Loucy (cell line): ENCODE measurements around the gene KIF26A.

Experiments used
- H2AFZ ChIP-seq: fragments of 200-600 bp; sonication (generic); 2 replicates; pipeline ENCODE4 v1.6.0; 2016; ENCODE audit warnings: antibody characterized with exemption, mild to moderate bottlenecking, low read length, moderate library complexity
- H3F3A ChIP-seq: fragments of 200-600 bp; 2 replicates; pipeline ENCODE4 v1.6.0; 2016; ENCODE audit warnings: antibody characterized with exemption, low read depth, mild to moderate bottlenecking
- H3K27me3 ChIP-seq: fragments of 200-600 bp; sonication (generic); 2 replicates; pipeline ENCODE4 v1.6.1; 2014; ENCODE audit warnings: low read length, mild to moderate bottlenecking; ENCODE audit not compliant: insufficient read depth, poor library complexity, severe bottlenecking
- H3K36me3 ChIP-seq: fragments of 200-600 bp; sonication (generic); 2 replicates; pipeline ENCODE4 v1.6.1; 2016; ENCODE audit warnings: low read length; ENCODE audit not compliant: insufficient read depth
- H3K4me1 ChIP-seq: fragments of 200-600 bp; sonication (generic); 2 replicates; pipeline ENCODE4 v1.5.1; 2014; ENCODE audit warnings: low read length, mild to moderate bottlenecking; ENCODE audit not compliant: insufficient read depth, poor library complexity, severe bottlenecking
- H3K4me2 ChIP-seq: fragments of 200-600 bp; sonication (generic); 2 replicates; pipeline ENCODE4 v1.6.0; 2014; ENCODE audit warnings: antibody characterized with exemption, low read length, low read depth, mild to moderate bottlenecking; ENCODE audit not compliant: poor library complexity, severe bottlenecking
- H3K4me3 ChIP-seq: fragments of 200-600 bp; sonication (generic); 2 replicates; pipeline ENCODE4 v1.5.1; 2014; ENCODE audit warnings: low read length, mild to moderate bottlenecking, mixed read lengths; ENCODE audit not compliant: poor library complexity, severe bottlenecking
- H3K79me2 ChIP-seq: fragments of 200-600 bp; sonication (generic); 2 replicates; pipeline ENCODE4 v1.6.1; 2014; ENCODE audit warnings: low read length; ENCODE audit not compliant: insufficient read depth
- H3K9ac ChIP-seq: fragments of 200-600 bp; sonication (generic); 2 replicates; pipeline ENCODE4 v1.6.0; 2014; ENCODE audit warnings: mild to moderate bottlenecking, low read depth, low read length, moderate library complexity; ENCODE audit not compliant: poor library complexity, severe bottlenecking
- H3K9me2 ChIP-seq: fragments of 200-600 bp; sonication (generic); replicated peaks from 2 replicates; pipeline ENCODE4 v1.6.1; 2016; ENCODE audit warnings: low read depth, low read length, mixed read lengths
- H3K9me3 ChIP-seq: fragments of 200-600 bp; sonication (generic); 2 replicates; pipeline ENCODE4 v1.6.1; 2014; ENCODE audit warnings: mild to moderate bottlenecking, antibody characterized with exemption, low read length, low read depth; ENCODE audit not compliant: insufficient read depth
- H4K20me1 ChIP-seq: fragments of 200-600 bp; sonication (generic); 2 replicates; pipeline ENCODE4 v1.6.0; 2014; ENCODE audit warnings: antibody characterized with exemption, low read length, mild to moderate bottlenecking; ENCODE audit not compliant: insufficient read depth, poor library complexity, severe bottlenecking
- EZH2phosphoT487 ChIP-seq: fragments of 200-600 bp; IDR thresholded peaks from 2 replicates; pipeline ENCODE4 v1.6.1; 2018; ENCODE audit warnings: antibody characterized with exemption, mild to moderate bottlenecking, moderate library complexity, borderline replicate concordance
- TF ChIP-seq, protein P1 (sequence below): fragments of 200-600 bp; sonication (generic); conservative IDR thresholded peaks from 2 replicates; pipeline ENCODE4 v1.5.1; 2014; ENCODE audit warnings: mild to moderate bottlenecking, antibody characterized with exemption, low read length

The KIF26A gene

DNA sequence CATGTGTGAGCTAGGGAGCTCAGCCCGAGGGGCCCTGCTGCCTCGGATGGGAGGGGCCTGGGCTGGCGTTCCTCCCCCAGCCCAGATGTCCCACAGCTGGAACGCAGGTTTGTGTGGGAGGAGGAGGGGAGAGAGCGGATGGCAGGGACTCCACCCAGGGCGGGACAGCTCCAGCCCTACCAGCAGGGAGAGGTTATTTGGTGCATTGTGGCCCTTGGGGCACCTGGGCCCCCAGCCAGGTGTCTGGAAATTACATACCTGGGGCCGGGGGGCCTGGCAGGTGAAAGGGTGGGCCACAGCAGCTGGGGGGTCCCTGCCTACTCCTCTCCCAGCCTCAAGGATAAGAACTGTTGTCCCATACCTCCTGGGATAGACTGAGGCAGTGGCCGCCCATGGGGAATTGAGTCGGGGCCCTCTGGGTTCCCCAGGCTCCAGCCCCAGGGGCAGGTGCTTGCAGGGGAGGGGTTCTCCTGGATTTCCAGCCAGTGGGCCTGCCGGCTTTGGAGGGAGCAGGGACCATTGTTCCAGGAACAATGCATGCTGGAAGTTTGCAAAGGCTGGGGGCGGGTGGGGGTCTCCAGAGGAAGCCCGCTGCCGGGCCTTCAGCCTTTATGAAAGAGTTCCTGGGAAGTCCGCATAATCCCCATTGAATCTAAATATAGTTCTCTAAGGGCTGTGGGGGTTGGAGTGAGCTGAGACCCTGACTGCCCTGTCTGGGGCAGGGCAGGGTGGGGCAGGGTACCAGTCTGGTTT is 1.2 kb downstream of the KIF26A start:
- Histone ChIP-seq H3F3A (no peaks in the 10 kb centered on the region), H3K9ac (no peak overlapping the region), H3K79me2 (no peaks in the 10 kb centered on the region), H3K9me2 (no peaks in the 10 kb centered on the region), H3K4me3 (no peak overlapping the region), H4K20me1 (no peaks in the 10 kb centered on the region), H3K9me3 (no peaks in the 10 kb centered on the region), H3K36me3 (no peaks in the 10 kb centered on the region), H3K4me2 (no peak overlapping the region), H3K27me3 (no peaks in the 10 kb centered on the region), H2AFZ (no peak overlapping the region), H3K4me1 (no peaks in the 10 kb centered on the region)
- TF ChIP-seq, protein P1, sequence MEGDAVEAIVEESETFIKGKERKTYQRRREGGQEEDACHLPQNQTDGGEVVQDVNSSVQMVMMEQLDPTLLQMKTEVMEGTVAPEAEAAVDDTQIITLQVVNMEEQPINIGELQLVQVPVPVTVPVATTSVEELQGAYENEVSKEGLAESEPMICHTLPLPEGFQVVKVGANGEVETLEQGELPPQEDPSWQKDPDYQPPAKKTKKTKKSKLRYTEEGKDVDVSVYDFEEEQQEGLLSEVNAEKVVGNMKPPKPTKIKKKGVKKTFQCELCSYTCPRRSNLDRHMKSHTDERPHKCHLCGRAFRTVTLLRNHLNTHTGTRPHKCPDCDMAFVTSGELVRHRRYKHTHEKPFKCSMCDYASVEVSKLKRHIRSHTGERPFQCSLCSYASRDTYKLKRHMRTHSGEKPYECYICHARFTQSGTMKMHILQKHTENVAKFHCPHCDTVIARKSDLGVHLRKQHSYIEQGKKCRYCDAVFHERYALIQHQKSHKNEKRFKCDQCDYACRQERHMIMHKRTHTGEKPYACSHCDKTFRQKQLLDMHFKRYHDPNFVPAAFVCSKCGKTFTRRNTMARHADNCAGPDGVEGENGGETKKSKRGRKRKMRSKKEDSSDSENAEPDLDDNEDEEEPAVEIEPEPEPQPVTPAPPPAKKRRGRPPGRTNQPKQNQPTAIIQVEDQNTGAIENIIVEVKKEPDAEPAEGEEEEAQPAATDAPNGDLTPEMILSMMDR: no peak
- TF ChIP-seq EZH2phosphoT487: no peak

DNA sequence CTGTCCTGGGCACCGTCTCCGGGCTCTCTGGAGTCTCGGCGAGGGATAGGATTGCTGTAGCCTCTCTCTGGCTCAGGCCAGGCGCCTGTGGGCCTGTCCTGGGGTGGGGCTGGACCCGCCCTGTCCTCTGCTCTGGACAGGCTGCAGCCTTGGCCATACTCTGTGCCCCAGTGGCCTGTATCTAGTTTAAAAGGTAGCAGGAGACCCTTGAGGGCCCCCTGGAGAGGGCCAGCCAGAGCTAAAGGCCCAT is 1.8 kb downstream of the KIF26A start:
- H3K27me3 ChIP-seq: no peaks in the 10 kb centered on the region
- H2AFZ ChIP-seq: no peak overlapping the region
- H3K4me1 ChIP-seq: no peaks in the 10 kb centered on the region
- no peaks in the 10 kb centered on the region for H3K79me2 ChIP-seq
- H4K20me1 ChIP-seq: no peaks in the 10 kb centered on the region
- no peak overlapping the region for H3K4me2 ChIP-seq
- H3K9me3 ChIP-seq: no peaks in the 10 kb centered on the region
- no peaks in the 10 kb centered on the region for H3K9me2 ChIP-seq
- H3K36me3 ChIP-seq: no peaks in the 10 kb centered on the region
- no peak overlapping the region for H3K9ac ChIP-seq
- no peak overlapping the region for H3K4me3 ChIP-seq
- H3F3A ChIP-seq: no peaks in the 10 kb centered on the region
- TF ChIP-seq, protein P1: no peak
- no peak for TF ChIP-seq EZH2phosphoT487

DNA sequence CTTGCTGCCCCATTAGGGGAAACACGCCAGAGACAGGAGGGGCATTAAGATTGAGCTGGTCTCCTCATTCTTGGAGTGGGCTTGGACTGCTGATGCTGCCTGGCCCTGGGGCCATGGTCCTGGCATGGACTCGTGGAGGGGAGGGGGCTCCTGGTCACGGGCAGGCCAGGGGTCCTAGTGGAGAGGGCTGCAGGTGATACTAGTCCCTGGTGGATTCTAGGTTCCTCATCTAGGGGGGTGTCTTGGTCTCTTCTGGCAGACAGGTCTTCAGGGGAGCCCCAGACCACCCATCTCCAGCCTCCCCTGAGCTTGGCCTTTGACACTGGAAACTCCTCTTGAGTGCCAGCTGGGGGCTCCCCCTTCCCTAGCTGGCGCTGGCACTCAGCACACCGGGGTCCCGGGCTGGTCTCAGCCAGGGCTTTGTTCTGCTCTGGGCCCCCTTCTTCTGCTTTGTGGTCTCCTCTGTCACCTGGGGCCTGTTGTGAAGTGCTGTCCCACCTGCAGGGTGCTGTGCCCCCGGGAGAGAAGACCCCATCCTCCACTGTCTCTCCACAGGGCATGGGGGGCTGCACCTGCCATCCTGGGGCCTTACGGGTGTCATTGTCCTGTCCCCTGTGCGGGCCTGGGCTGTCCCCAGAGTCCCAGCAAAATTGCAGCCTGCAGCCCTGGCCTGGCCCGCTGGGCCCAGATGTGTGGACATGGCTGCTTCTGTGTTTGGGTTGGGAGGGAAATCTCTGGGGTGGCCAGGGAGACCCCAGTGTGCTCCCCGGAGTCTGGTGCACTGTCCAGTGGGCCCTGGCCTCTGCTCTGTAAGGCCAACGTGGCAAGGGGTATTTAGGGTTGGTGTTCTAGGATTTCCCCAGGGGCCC is 2.3 kb downstream of the KIF26A start:
- H3K9me3 ChIP-seq: no peaks in the 10 kb centered on the region
- no peaks in the 10 kb centered on the region for H4K20me1 ChIP-seq
- H3F3A ChIP-seq: no peaks in the 10 kb centered on the region
- no peaks in the 10 kb centered on the region for H3K79me2 ChIP-seq
- H3K4me1 ChIP-seq: no peaks in the 10 kb centered on the region
- H3K9me2 ChIP-seq: no peaks in the 10 kb centered on the region
- no peaks in the 10 kb centered on the region for H3K27me3 ChIP-seq
- no peak overlapping the region for H3K9ac ChIP-seq
- H3K4me3 ChIP-seq: no peak overlapping the region
- H2AFZ ChIP-seq: no peak overlapping the region
- TF ChIP-seq, protein P1: no peak
- no peak for TF ChIP-seq EZH2phosphoT487
- no peaks in the 10 kb centered on the region for H3K36me3 ChIP-seq
- H3K4me2 ChIP-seq: no peak overlapping the region
